K562 (cell line): Measurements from ENCODE around the gene TRMT1. TPM values are rescaled to one million over a fixed set of nuclear protein-coding genes. Genes with fewer than 3 reads are reported as not detected.

Source experiments
- CREB5 ChIP-seq: fragments of 250-450 bp; sonication (Bioruptor Pico); IDR thresholded peaks from 2 replicates; pipeline ENCODE4 v1.5.0; 2020; ENCODE audit warnings: mild to moderate bottlenecking
- GTF2B ChIP-seq: IDR thresholded peaks from 2 replicates; pipeline ENCODE4 v1.6.1; 2011; ENCODE audit not compliant: insufficient read length; ENCODE audit errors: extremely low read depth
- MLLT1 ChIP-seq, 2 experiments: fragments of 450-650 bp; IDR thresholded peaks; 2 replicates each; pipeline ENCODE4 v1.6.1; 2016
- MNT ChIP-seq, 2 experiments: fragments of 450-650 bp; conservative IDR thresholded peaks; 2 replicates each; pipeline ENCODE4 v1.6.1; 2017; ENCODE audit warnings: mild to moderate bottlenecking in 2 of 2, moderate library complexity in 2 of 2
- MXI1 ChIP-seq: IDR thresholded peaks from 2 replicates; pipeline ENCODE4 v1.6.1; 2011; ENCODE audit warnings: low read depth, mild to moderate bottlenecking, improper control_type of control experiment, low read length
- NUFIP1 ChIP-seq: fragments of 450-650 bp; IDR thresholded peaks from 2 replicates; pipeline ENCODE4 v1.6.1; 2018; ENCODE audit not compliant: partially characterized antibody
- POLR3A ChIP-seq: IDR thresholded peaks from 2 replicates; pipeline ENCODE4 v1.6.1; 2011; ENCODE audit warnings: borderline replicate concordance, mild to moderate bottlenecking, moderate library complexity; ENCODE audit not compliant: insufficient read length, insufficient read depth; ENCODE audit errors: extremely low read depth
- RBM15 ChIP-seq: fragments of 200-400 bp; formaldehyde crosslinking; IDR thresholded peaks from 2 replicates; pipeline ENCODE4 v1.6.1; 2018; ENCODE audit warnings: mild to moderate bottlenecking, low read length, moderate library complexity; ENCODE audit not compliant: insufficient read depth
- RBM34 ChIP-seq: fragments of 200-400 bp; formaldehyde crosslinking; IDR thresholded peaks from 2 replicates; pipeline ENCODE4 v1.6.1; 2018; ENCODE audit warnings: low read length, borderline replicate concordance; ENCODE audit not compliant: insufficient read depth
- SAFB2 ChIP-seq: fragments of 200-400 bp; formaldehyde crosslinking; IDR thresholded peaks from 2 replicates; pipeline ENCODE4 v1.6.1; 2018; ENCODE audit warnings: borderline replicate concordance, low read length, low read depth, moderate library complexity; ENCODE audit not compliant: severe bottlenecking
- SAP30 ChIP-seq: fragments of 200-600 bp; sonication (generic); IDR thresholded peaks from 2 replicates; pipeline ENCODE4 v1.6.1; 2012; ENCODE audit warnings: borderline replicate concordance, low read depth, mild to moderate bottlenecking, moderate library complexity, low read length, control low read depth, inconsistent platforms; ENCODE audit not compliant: insufficient read depth, poor library complexity, severe bottlenecking
- SIX5 ChIP-seq, 2 experiments: IDR thresholded peaks; 2 replicates each; pipeline ENCODE4 v1.6.1; 2011; ENCODE audit warnings: low read length in 2 of 2, borderline replicate concordance in 1 of 2, low read depth in 1 of 2, mild to moderate bottlenecking in 1 of 2, moderate library complexity in 1 of 2; ENCODE audit not compliant: insufficient read depth in 1 of 2
- TCF3 ChIP-seq: sonication (generic); formaldehyde crosslinking; IDR thresholded peaks from 2 replicates; pipeline ENCODE4 v1.4.0; 2020; ENCODE audit warnings: mild to moderate bottlenecking, missing genetic modification reagents
- ZEB2 ChIP-seq: fragments of 450-650 bp; IDR thresholded peaks from 2 replicates; pipeline ENCODE4 v1.6.1; 2016
- ZNF324 ChIP-seq: fragments of 250-450 bp; sonication (Bioruptor Pico); IDR thresholded peaks from 2 replicates; pipeline ENCODE4 v1.4.0; 2020; ENCODE audit warnings: mild to moderate bottlenecking
- ZNF518B ChIP-seq: fragments of 250-450 bp; sonication (Bioruptor Pico); IDR thresholded peaks from 2 replicates; pipeline ENCODE4 v1.5.0; 2021; ENCODE audit warnings: mild to moderate bottlenecking, moderate library complexity
- ZSCAN29 ChIP-seq: fragments of 450-650 bp; IDR thresholded peaks from 2 replicates; pipeline ENCODE4 v1.6.1; 2017
- polyA plus RNA-seq, 8 experiments: library from polyadenylated mRNA; depleted of rRNA in 4 of 8; stranded (reverse) in 5 of 8; unstranded in 3 of 8; fragments of >200 nt; fragmentation: Nextera tagmentation in 2 of 8; fragmentation: Illumina TruSeq in 1 of 8; extraction: Ambion mirVana in 2 of 8; extraction: Trizol in 1 of 8; gene quantifications; 2 replicates each; pipeline versions ENCODE4 v1.2.1 to v1.2.3, GENCODE V29; 2011 to 2014; ENCODE audit warnings: inconsistent platforms in 1 of 8, missing spikeins in 1 of 8
- total RNA-seq, 7 experiments: library from RNA; depleted of rRNA in 6 of 7; stranded (reverse); fragments of >200 nt in 6 of 7; fragmentation: Illumina TruSeq in 2 of 7; extraction: Trizol in 2 of 7; gene quantifications; 2 replicates each; pipeline versions ENCODE4 v1.2.1 to v1.2.3, GENCODE V29; 2011 to 2021; ENCODE audit warnings: low replicate concordance in 1 of 7

TRMT1 gene
- total and polyA plus RNA-seq, 9 of the 15 experiments (the other 6 are each of a cell fraction or from before 2014, with no cell fraction given): 5.8 to 158 (median 54.3) TPM

- no peak for TF ChIP-seq RBM34
- no peak for TF ChIP-seq ZNF518B (CRISPR knock-in tag)
- no peak for TF ChIP-seq MLLT1 (IDR thresholded peaks at IDR 0.05)
- peak; percentile 7 to 30; a peak in 2 of 4 replicates for TF ChIP-seq MNT (conservative IDR thresholded peaks at IDR 0.05)
- TF ChIP-seq GTF2B: no peak
- TF ChIP-seq SIX5 (IDR thresholded peaks at IDR 0.05; ENCODE audit: borderline replicate concordance in 1 of 2, insufficient read depth in 1 of 2, low read depth in 1 of 2, low read length in 2 of 2): no peak
- no peak for TF ChIP-seq NUFIP1
- TF ChIP-seq MXI1: no peak
- TF ChIP-seq ZSCAN29: no peak
- TF ChIP-seq RBM15: no peak
- TF ChIP-seq TCF3 (CRISPR knock-in tag): no peak
- TF ChIP-seq ZNF324 (CRISPR knock-in tag): no peak
- TF ChIP-seq CREB5 (CRISPR knock-in tag): no peak
- no peak for TF ChIP-seq SAP30
- no peak for TF ChIP-seq SAFB2
- no peak for TF ChIP-seq POLR3A
- peak; percentile 82 for TF ChIP-seq ZEB2
Measured at GRCh38 chr19:13155472-13156359, 39.2 kb upstream of the TRMT1 start (continued).
